ENCODE data around the gene TMCC3.

Gene TMCC3

GRCh38 chr12:94674051-94674451, 23.7 kb upstream of the TMCC3 start:
- FAIRE-seq (no peak), DNase-seq (ENCODE audit: insufficient read length, low spot score) (no peak)

DNA sequence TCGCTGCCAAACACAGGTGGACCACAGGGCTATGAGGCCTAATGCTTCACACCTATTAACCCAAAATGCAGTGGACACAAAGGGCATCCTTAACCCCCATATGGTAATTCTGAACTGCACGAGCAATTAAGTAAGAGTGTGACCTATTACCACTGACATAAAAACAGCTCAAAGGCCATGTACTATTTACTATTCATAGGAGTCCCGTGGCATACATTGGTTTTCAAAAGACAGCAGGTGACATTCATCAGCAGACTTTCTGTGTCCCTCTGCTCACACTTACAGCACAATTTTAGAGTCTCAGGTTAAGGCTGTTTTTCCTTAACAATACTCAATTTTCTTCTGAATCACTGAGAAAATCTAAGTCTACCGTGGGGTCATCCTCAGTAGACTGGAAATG, 23.1 kb upstream of the TMCC3 start:
- DNase-seq (ENCODE audit: insufficient read length, low spot score) (no peak), FAIRE-seq (no peak)

DNA sequence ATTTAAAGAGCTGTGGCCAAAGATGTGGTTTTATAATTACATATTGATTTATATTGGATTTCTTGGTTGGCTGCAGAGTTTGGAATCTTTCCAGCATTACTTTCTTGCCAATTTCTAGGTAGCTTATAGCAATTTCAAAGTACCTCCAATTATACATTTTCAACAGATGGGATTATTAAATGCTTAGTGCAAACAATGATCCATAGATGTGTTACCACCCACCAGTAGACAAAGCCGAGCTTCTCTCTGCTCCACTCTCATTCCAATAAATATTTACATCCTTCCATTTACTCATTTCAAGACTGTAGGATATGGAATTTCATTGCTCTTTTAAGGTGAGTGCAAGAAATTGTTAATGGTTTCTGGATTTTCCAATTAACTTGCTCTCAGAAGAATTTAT, 21.6 kb upstream of the TMCC3 start:
- FAIRE-seq (no peak), DNase-seq (ENCODE audit: insufficient read length, low spot score) (no peak)

- DNase-seq (ENCODE audit: insufficient read length, low spot score) (no peak), FAIRE-seq (no peak)
Measured at GRCh38 chr12:94670898-94671297, 20.5 kb upstream of the TMCC3 start.

DNA sequence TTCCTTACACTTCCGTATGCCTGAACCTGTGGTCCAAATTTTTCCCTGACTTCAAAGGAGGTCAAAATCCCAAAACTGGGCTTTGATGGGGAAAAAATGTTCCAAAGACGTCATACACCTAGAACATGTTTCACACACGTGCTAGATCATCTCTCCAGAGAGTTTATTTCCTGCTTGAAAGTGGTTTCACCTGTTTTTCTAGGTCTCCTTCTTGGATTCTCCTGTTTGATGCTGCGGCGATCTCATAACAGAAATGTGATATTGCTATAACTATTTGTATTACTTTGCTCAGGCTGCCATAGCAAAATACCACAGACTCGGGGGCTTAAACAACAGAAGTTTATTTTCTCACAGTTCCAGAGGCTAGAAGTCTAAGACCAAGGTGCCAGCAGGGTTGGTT, 19.7 kb upstream of the TMCC3 start:
- DNase-seq (ENCODE audit: insufficient read length, low spot score) (no peak), FAIRE-seq (no peak)

GRCh38 chr12:94667031-94667540, 16.7 kb upstream of the TMCC3 start:
- DNase-seq (ENCODE audit: insufficient read length, low spot score) (no peak), FAIRE-seq (no peak)

GRCh38 chr12:94666158-94666557, 15.8 kb upstream of the TMCC3 start:
- no peak for FAIRE-seq
- no peak for DNase-seq (ENCODE audit: insufficient read length, low spot score)

DNA sequence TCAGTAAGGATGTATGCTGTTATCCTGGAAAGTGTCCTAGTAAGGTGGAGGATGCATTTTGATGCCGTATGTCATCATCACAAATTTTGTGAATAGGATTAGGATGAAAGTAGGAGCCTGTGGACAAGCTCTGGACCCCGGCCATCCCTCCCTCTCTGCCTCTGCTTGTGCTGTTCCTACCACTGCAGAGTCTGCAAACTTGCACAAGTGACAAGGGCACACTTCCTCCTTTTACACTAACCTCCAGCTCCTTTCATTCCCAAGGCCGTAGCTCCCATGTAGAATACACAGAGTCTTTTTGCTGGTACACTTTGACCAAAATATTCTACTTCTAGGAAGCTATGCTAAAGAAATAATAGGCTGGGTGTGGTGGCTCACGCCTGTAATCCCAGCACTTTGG, 13.3 kb upstream of the TMCC3 start:
- FAIRE-seq (no peak), DNase-seq (ENCODE audit: insufficient read length, low spot score) (no peak)

DNA sequence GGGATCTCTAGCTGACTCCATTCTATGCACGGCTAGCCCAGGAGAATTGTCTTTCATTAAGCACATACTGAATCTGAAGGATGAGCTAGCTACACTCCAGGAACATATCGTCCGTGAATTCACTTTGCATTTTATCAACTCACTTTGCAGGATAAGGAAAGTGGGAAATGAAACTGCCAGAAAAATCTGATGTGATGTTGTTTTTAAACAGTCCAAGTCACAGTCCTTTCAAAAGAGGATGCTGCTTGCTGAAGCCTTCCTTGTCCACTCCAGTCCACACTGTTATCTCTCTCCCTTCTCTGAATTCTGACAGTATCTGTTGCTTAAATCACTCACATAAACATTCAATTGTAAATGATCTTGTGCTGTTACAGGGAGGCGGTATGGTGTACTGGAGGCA, 12.7 kb upstream of the TMCC3 start:
- FAIRE-seq (no peak), DNase-seq (ENCODE audit: insufficient read length, low spot score) (no peak)

DNA sequence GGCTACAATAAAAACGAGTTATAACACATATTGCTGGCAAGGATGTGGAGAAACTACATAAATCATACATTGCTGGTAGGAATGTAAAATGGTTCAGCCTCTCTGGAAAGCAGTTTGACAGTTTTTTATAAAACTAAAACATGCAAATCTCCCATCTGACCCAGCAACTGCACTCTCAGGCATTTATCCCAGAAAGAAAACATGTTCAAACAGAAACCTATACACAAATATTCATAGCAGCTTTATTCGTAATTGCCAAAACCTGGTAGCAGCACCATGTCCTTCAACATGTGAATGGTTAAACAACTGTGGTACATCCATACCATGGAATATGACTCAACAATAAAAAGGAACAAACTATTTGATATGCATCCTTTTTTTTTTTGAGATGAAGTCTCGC, 10.1 kb upstream of the TMCC3 start:
- DNase-seq (ENCODE audit: insufficient read length, low spot score), result no peak
- no peak for FAIRE-seq

- FAIRE-seq, result no peak
- DNase-seq (ENCODE audit: insufficient read length, low spot score), result no peak
Measured at GRCh38 chr12:94659346-94659930, 9.1 kb upstream of the TMCC3 start.

DNA sequence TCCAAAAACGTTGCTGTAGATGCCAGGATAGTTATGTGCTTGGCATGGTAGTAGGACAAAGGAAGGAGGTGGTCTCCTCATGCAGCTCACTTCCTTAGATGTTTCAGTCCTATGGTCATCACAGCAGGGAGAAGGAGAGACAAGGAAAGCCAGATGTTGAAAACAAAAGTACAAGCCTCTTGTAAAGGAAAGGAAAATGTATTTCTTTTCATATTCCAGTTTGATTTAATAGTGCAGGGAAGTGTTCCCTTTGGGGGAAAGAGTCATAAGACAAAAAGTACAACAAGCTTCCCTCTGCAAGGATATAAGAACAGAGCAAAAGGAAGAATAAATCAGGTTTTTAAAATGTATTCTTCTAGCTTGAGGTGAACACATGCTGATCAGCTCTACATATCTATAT, 8.6 kb upstream of the TMCC3 start:
- DNase-seq (ENCODE audit: insufficient read length, low spot score) (no peak), FAIRE-seq (no peak)

DNA sequence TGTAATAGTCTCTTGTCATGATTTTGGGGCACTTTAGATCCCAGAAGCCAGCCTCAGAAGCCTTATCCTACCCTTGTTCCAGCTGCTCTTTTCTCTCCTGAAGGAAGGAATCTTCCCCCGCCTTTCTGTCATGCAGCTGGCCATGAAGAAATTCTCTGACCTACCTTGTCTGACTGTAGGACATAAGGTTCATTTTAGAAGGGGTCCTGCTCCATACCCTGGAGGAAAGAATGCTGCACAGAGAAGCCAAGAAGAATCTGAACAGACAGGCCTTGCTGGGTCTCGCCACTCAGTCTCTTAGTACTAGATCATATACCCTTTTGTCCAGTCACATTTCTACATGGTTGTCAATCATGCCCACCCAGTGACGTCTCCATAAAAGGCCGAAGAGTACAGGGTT, 6.2 kb upstream of the TMCC3 start:
- no peak for DNase-seq (ENCODE audit: insufficient read length, low spot score)
- FAIRE-seq, result no peak

- FAIRE-seq (no peak), DNase-seq (ENCODE audit: insufficient read length, low spot score) (peak; percentile 12)
Measured at GRCh38 chr12:94649349-94650142, 811 bp downstream of the TMCC3 start.

- DNase-seq (ENCODE audit: insufficient read length, low spot score) (no peak), FAIRE-seq (no peak)
Measured at GRCh38 chr12:94648578-94648977, 1.8 kb downstream of the TMCC3 start.

- DNase-seq (ENCODE audit: insufficient read length, low spot score), result peak; percentile 48
- peak; percentile 93 for FAIRE-seq
Measured at GRCh38 chr12:94644141-94644979, 6.0 kb downstream of the TMCC3 start.

DNA sequence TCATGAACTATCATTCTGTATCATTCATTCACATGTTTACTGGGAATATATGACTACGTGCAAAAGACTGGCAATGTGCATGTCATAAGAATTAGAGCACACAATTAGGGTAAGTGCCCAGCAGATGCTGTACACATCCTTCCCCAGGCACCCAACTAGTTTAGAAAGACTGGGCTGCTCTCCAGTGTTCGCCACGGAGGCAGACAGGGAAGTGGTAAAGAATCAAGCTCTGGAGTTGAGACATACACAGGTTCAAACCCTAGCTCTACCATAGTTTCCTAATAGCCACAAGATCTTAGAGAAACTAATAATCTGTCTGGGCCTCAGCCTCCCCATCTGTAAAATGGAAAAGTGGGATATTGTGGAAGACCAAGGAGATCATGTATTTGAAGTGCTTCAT, 6.8 kb downstream of the TMCC3 start:
- DNase-seq (ENCODE audit: insufficient read length, low spot score) (no peak), FAIRE-seq (no peak)

- DNase-seq (ENCODE audit: insufficient read length, low spot score), result no peak
- FAIRE-seq, result no peak
Measured at GRCh38 chr12:94641283-94641682, 9.1 kb downstream of the TMCC3 start.

DNA sequence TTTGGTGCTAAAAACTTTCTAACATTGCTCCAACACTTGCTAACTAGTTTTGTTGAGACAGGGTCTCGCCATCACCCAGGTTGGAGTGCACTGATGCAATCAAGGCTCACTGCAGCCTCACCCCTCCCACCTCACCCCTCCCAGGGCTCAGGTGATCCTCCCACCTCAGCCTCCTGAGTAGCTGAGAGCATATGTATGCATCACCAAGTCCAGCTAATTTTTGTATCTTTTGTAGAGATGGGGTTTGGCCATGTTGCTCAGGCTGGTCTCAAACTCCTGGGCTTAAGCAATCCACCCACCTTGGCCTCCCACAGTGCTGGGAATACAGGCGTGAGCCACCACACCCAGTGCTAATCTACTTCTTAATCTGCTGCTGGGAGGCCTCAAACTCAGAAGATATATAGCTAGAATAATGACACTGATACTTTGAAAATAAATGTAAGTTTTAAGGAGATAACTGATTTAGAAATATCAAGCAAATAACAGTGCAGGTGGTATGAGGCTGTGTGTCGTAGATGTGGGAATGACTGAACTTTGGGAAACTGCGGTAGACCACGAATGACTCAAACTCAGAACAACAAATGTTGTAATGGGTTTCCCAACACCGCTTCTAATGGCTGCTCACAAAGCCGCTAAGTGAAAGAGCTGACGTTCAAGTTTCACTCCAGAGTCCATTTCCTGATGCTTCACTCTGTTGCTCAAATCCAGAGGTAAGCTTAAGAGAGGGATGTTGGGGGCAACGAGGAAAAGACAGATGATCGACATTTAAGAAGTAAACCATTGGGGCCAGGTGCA, 10.0 kb downstream of the TMCC3 start:
- DNase-seq (ENCODE audit: insufficient read length, low spot score), result no peak
- FAIRE-seq, result no peak

- no peak for DNase-seq (ENCODE audit: insufficient read length, low spot score)
- no peak for FAIRE-seq
Measured at GRCh38 chr12:94638521-94638920, 11.8 kb downstream of the TMCC3 start.
